GM10266 (cell line): ENCODE measurements around the gene TMEM179.

Source experiments
- DNase-seq: peaks from one replicate; pipeline ENCODE4 v3.0.0; 2012; ENCODE audit errors: extremely low spot score
- CTCF ChIP-seq: IDR thresholded peaks from 2 replicates; pipeline ENCODE4 v1.5.1; 2012; ENCODE audit warnings: mild to moderate bottlenecking, low read depth; ENCODE audit not compliant: control insufficient read depth, insufficient read depth; ENCODE audit errors: missing control alignments

TMEM179 gene

GRCh38 chr14:104632781-104633180, 28.2 kb upstream of the TMEM179 start:
- DNase-seq: no peak
- no peak for TF ChIP-seq CTCF

- TF ChIP-seq CTCF: no peak
- DNase-seq: no peak
These were observed 20.4 kb upstream of the TMEM179 start for GRCh38 chr14:104624939-104625338.

- no peak for TF ChIP-seq CTCF
- DNase-seq: no peak
These were observed 9.7 kb upstream of the TMEM179 start for GRCh38 chr14:104614126-104614812.

- no peak for TF ChIP-seq CTCF
- no peak for DNase-seq
These were observed 7.3 kb upstream of the TMEM179 start for GRCh38 chr14:104611881-104612280.

- no peak for TF ChIP-seq CTCF
- DNase-seq: no peak
These were observed 6.3 kb upstream of the TMEM179 start for GRCh38 chr14:104610749-104611310.

GRCh38 chr14:104609666-104610065, 5.1 kb upstream of the TMEM179 start:
- no peak for DNase-seq
- TF ChIP-seq CTCF: no peak

- DNase-seq: no peak
- TF ChIP-seq CTCF: no peak
These were observed 716 bp downstream of the TMEM179 start for GRCh38 chr14:104603711-104604401.
